Panc1 (cell line): Measurements from ENCODE around the gene TTC13. TPM values are rescaled to one million over a fixed set of nuclear protein-coding genes. Genes with fewer than 3 reads are reported as not detected.

Source experiments
- ATAC-seq: fragments of 200-7000 bp; cut with Tn5 transposase; 2 replicates; pipeline ENCODE4 v1.9.1; 2020; ENCODE audit warnings: mild to moderate bottlenecking, moderate library complexity
- BruUV-seq: library from RNA; stranded (reverse); fragments of 400-500 nt; replicated peaks from 2 replicates; lab custom pipeline; 2021; lab: Mats Ljungman, UMichigan
- CTCF ChIA-PET: fragments of 300-600 bp; sonication (Branson Sonifier 250); formaldehyde crosslinking; loops from one replicate; lab custom pipeline; 2022; ENCODE audit warnings: antibody characterized with exemption; lab: Charles Lee
- POLR2A ChIA-PET: fragments of 300-600 bp; sonication (Branson Sonifier 250); formaldehyde crosslinking; loops from one replicate; lab custom pipeline; 2022; ENCODE audit warnings: antibody characterized with exemption; lab: Charles Lee
- DNase-seq: peaks from one replicate; pipeline ENCODE4 v3.0.0-alpha.2; 2010; ENCODE audit warnings: low read depth, low spot score
- H3K27ac ChIP-seq: 2 replicates; pipeline ENCODE4 v1.5.1; 2011; ENCODE audit warnings: mild to moderate bottlenecking, low read length, inconsistent platforms
- H3K27me3 ChIP-seq: fragments of 200-500 bp; sonication (Bioruptor generic); 2 replicates; pipeline ENCODE4 v1.6.0; 2014; ENCODE audit warnings: low read length, inconsistent platforms; ENCODE audit not compliant: control insufficient read depth, insufficient read depth
- H3K36me3 ChIP-seq: fragments of 200-500 bp; sonication (Bioruptor generic); 2 replicates; pipeline ENCODE4 v1.5.1; 2014; ENCODE audit warnings: inconsistent platforms, mild to moderate bottlenecking, low read length, moderate library complexity; ENCODE audit not compliant: control insufficient read depth, insufficient read depth
- H3K4me1 ChIP-seq: 2 replicates; pipeline ENCODE4 v1.5.1; 2011; ENCODE audit warnings: inconsistent platforms, mild to moderate bottlenecking, low read length, moderate library complexity; ENCODE audit not compliant: control insufficient read depth, insufficient read depth
- H3K4me3 ChIP-seq, 2 experiments: 2 replicates each; pipeline ENCODE4 v1.5.1; 2011 to 2012; ENCODE audit warnings: low read depth in 2 of 2, low read length in 2 of 2, mild to moderate bottlenecking in 2 of 2, inconsistent platforms in 1 of 2, moderate library complexity in 1 of 2
- H3K9me3 ChIP-seq: fragments of 200-500 bp; sonication (Bioruptor generic); 2 replicates; pipeline ENCODE4 v1.5.1; 2014; ENCODE audit warnings: low read depth, mild to moderate bottlenecking, inconsistent platforms, low read length, moderate library complexity; ENCODE audit not compliant: control insufficient read depth, insufficient read depth
- CTCF ChIP-seq: fragments of 450-650 bp; IDR thresholded peaks from 2 replicates; pipeline ENCODE4 v1.5.1; 2017; ENCODE audit warnings: mild to moderate bottlenecking
- POLR2AphosphoS5 ChIP-seq: IDR thresholded peaks from 2 replicates; pipeline ENCODE4 v1.6.1; 2012; ENCODE audit warnings: mild to moderate bottlenecking, low read depth, low read length, moderate library complexity
- REST ChIP-seq, 2 experiments: IDR thresholded peaks; 2 replicates each; pipeline ENCODE4 v1.6.1; 2011 to 2012; ENCODE audit warnings: low read depth in 2 of 2, control low read depth in 1 of 2, low read length in 1 of 2, mild to moderate bottlenecking in 1 of 2, moderate library complexity in 1 of 2; ENCODE audit not compliant: insufficient read depth in 1 of 2
- SIN3A ChIP-seq: IDR thresholded peaks from 2 replicates; pipeline ENCODE4 v1.6.1; 2012; ENCODE audit warnings: low read depth, mild to moderate bottlenecking, low read length, moderate library complexity, borderline replicate concordance; ENCODE audit not compliant: insufficient read depth
- TCF7L2 ChIP-seq: IDR thresholded peaks from 2 replicates; pipeline ENCODE4 v1.6.1; 2011; ENCODE audit warnings: mild to moderate bottlenecking, low read depth, low read length, inconsistent platforms
- in situ Hi-C: cut with HindIII; loops from 2 replicates; pipeline ENCODE4 v1.10.0; 2016; ENCODE audit warnings: low sequenced_read_pairs, low pct_unique_long_range_greater_than_20kb
- intact Hi-C: fragments of 100-400 bp; cut with micrococcal nuclease; formaldehyde crosslinking; loops from one replicate; pipeline ENCODE4 v1.10.0; 2022; ENCODE audit not compliant: unreplicated experiment
- total RNA-seq: library from RNA; stranded (reverse); gene quantifications from one replicate; pipeline ENCODE4 v1.2.1, GENCODE V29; 2021; ENCODE audit not compliant: unreplicated experiment

Gene TTC13
- total RNA-seq, 1 experiment from 2014 or later, result 19.0 TPM

- no peak overlapping the region for H3K27ac ChIP-seq
- no peaks in the 10 kb centered on the region for H3K4me1 ChIP-seq
- intact Hi-C loops, result no loop called here
- TF ChIP-seq CTCF (no peak), TCF7L2 (no peak), SIN3A (no peak), REST (IDR thresholded peaks at IDR 0.05; ENCODE audit: insufficient read depth in 1 of 2, low read depth in 2 of 2, low read length in 1 of 2) (no peak), POLR2AphosphoS5 (no peak)
- ATAC-seq (no peak), DNase-seq (no peak)
- H3K27me3 ChIP-seq, result no peaks in the 10 kb centered on the region
- H3K4me3 ChIP-seq, result no peak overlapping the region
- no peaks in the 10 kb centered on the region for H3K9me3 ChIP-seq
- in situ Hi-C loops, result no loop called here
- H3K36me3 ChIP-seq, result peaks cover 10% of the 10 kb centered on the region; the same call in 1 of the 2 replicates
- BruUV-seq, result no TSS peak
- ChIA-PET POLR2A (no interaction called here), CTCF (no interaction called here)
These were observed 55.5 kb downstream of the TTC13 start for GRCh38 chr1:230923176-230923575.

GRCh38 chr1:230922620-230923019, 56.0 kb downstream of the TTC13 start:
- Histone ChIP-seq H3K27me3 (no peaks in the 10 kb centered on the region), H3K4me1 (no peaks in the 10 kb centered on the region), H3K4me3 (no peak overlapping the region), H3K9me3 (no peaks in the 10 kb centered on the region), H3K27ac (no peak overlapping the region), H3K36me3 (peaks cover 9% of the 10 kb centered on the region; the same call in 1 of the 2 replicates)
- no peak for ATAC-seq
- no TSS peak for BruUV-seq
- intact Hi-C loops, result no loop called here
- ChIA-PET POLR2A (no interaction called here), CTCF (no interaction called here)
- TF ChIP-seq REST (IDR thresholded peaks at IDR 0.05; ENCODE audit: insufficient read depth in 1 of 2, low read depth in 2 of 2, low read length in 1 of 2), result no peak
- TF ChIP-seq SIN3A, result no peak
- TF ChIP-seq CTCF, result no peak
- TF ChIP-seq TCF7L2, result no peak
- TF ChIP-seq POLR2AphosphoS5, result no peak
- in situ Hi-C loops, result no loop called here
- DNase-seq, result no peak
